ENCODE measurements around the gene CAPG.

The CAPG gene

DNA sequence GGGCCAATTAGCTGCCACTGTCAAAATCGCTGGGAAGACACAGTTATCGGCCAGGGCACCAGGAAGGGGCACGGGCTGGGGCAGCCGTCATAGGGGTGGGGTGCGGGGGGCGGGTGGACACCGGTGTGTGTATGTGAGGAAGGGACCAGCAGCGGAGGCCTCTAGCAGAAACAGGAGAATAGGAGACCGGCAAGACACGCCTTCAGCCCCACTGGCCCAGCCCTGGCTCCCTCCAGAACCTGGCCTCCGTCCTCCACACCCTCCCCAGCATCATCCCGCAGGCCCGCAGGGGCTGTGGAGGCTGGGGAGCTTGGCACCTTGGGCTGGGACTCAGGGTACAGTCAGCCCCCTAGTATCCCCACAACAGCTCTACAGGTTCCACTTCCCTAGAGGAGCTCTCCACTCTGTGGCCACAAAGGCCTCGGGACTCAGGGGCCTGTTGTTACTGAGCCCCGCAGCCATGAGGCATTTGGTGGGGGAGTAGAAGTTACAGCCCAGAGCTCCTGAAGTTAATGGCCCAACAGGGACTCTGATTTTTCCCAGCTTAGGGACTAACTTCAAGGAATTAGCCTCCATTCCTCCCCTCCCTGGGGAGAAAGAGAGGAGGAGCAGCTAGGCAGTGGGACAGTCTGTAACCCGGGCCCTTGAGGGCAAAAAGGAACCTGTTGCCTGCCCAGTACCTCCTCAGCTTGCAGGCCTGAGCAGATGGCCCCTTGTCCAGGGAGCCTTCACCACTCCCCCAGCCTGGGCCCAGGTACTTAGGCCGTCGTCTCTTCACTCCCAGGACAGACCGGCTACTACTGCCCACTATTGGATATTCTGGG lies 28.2 kb upstream of the CAPG start:
- DNase-seq = peak; percentile 18

GRCh38 chr2:85437488-85438200 lies 27.5 kb upstream of the CAPG start:
- DNase-seq = peak; percentile 79

DNA sequence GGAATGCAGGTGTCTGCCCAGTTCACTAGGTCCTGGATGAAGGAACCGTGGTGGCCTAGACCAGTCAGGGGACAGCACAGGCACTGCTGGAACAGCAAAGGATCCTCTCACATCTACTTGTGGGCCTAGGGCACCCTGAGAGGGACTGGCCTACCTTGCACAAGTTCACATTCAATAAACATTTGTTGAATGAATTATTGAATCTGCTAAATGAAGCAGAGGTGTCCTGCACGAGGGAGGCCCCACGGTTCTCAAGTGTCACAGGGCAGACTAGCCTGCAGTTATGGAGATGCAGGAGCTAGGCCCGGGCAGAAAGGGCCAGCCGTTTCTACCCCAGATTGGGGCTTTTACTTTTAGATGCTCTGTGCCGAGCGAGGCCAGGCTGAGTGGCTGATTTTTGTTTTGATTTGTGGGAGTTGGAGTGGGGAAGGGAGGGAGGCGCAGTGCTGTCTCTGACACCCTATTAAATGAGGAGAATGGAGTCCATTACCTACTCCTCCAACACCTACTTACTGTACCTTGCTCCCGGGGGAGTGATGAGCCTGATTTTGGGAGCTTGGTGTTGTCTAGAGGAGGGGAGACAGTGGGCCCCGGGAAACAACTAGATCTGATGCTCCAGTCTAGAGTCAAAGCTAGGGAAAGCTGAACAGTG lies 26.8 kb upstream of the CAPG start:
- DNase-seq = peak; percentile 11

DNA sequence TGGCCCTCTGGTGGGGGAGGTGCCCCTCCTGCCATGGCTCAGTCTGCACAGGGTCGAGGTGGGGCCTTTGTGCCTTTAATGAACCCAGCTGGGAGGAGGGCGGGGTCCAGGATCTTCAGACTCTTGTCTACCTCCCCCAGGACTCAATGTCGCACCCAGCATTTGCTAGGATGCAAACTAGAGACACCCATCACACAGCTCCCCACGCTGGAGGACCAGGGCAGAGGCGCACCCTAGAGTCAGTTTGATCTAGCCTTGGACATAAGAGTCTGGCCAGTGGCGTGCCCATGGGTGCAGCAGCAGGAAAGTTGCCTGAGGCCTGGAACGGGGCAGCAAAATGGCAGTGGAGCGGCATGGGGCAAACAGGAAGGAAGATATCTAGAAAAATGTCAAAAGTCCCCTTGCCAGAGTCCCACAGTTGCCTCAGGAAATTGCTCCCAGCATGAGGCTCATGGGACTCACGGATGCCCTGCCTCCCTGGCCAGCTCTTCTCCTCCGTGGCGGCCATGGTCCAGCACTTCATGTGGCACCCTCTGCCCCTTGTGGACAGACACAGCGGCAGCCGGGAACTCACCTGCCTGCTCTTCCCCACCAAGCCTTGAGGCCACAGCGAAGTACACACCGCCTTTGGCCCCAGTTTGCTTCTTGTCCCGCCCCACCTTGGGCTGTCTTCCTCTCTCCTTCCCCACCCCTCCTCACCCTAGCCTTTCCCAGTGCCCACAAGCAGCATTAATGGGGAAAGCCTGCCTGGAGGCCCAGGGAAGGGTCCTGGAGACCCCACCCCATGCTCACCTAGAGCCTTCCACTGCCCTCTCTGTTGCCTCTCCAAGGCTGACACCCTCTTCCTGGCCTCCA lies 26.0 kb upstream of the CAPG start:
- DNase-seq = peak; percentile 12

DNA sequence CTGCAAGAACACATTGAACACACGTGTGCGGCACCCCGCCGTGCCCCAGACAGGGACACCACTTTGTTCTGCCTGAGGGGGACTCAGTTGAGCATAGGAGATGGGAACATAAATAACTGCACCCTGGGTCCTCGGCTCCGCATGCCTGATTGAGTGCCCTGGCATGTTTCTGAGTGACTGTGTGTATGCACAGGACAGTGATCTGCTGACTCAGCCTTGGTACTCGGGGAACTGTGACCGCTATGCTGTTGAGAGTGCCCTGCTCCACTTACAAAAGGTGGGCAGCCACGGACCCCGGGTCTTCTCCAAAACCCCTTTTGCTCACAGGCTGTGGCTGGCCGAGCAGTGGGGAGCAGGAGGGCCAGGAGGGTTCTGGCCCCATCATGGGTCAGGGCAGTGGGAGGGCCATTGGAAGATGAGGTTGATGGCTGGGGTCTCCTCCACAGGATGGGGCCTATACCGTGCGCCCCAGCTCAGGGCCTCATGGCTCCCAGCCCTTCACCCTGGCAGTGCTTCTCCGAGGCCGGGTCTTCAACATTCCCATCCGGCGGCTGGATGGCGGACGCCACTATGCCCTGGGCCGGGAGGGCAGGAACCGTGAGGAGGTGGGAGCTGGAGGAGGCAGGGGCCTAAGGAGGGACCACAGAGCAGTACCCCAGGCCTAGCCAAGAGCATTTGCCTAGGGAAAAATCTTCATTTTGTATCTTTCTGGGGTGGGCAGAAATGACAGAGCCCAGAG lies 25.2 kb upstream of the CAPG start:
- no peak for DNase-seq

DNA sequence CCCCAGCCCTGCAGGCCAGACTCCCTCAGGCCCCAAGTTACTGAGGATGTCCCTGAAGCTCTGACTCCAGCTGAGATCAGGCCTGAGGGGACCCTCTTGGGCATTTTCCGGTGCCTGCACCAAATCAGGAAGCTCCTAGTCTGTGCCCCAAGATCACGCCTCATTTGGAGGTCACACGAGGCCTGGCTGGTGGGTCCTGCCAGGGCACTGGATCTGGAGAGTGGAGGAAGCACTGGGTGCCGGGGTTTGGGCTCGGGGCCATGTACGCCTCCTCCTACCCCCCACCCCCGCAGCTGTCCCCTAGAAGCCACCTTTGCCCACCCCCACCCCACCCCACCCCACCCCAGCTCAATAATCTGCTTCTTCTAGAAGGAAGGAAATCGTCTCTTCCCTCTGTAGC lies 24.5 kb upstream of the CAPG start:
- no peak for DNase-seq

DNA sequence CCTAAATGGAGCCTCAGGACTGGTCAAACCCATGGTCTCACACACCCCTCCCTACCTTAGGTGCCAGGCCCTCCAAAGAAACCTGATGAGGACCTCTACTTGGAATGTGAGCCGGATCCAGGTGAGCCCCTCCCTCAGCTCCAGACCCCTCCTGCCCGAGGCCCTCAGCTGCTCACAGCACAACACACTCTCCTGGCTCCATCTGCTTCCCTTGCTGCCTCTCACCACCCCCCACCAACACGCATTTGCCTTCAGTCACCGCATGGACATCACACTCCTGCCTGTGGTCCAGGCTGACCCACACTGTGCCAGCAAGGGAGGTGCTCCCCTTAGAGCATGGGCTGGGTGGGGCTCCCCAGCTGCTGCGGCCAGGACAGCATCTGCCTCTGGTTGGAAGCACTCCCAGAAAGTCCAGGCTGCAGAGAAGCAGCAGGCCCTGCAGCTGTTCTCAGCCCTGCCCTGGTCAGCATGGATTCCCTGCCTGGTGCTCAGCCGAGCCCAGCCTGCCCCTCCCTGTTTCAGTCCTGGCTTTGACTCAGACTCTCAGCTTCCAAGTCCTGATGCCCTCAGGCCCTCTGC lies 23.4 kb upstream of the CAPG start:
- no peak for DNase-seq

DNA sequence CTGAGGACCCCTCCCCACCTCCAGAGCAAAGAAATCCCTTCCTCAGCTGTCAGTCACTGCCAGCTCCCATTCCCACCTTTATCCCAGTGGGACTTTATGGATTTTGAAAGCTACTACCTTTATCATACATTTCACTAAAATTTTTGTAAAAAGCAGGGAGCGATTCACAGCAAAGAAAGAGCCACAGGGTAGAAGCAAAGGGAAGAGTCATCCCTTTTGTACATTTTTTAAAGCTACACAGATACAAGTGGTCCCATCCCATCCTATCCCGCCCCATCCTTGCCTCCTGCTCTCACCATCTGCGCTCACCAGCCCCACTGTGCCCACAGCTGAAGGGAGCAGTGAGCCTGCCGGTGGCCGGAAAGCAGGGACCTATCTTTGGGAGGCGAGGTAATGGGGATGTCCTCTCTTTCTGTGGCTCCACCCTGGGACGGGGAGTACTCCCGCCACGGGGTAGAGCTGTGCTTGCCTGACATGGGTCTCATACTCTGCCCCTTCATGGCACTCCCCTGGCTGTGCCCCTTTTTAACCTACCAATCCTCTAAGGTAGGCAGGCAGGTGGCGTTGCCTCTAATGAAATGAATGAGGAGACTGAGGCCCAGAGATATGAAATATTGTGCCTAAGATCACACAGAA lies 21.5 kb upstream of the CAPG start:
- no peak for DNase-seq

- no peak for DNase-seq
Measured at GRCh38 chr2:85430752-85431569, 20.8 kb upstream of the CAPG start.

- DNase-seq = no peak
Measured at GRCh38 chr2:85429924-85430289, 19.7 kb upstream of the CAPG start.

GRCh38 chr2:85429213-85429923 lies 19.2 kb upstream of the CAPG start:
- no peak for DNase-seq

DNA sequence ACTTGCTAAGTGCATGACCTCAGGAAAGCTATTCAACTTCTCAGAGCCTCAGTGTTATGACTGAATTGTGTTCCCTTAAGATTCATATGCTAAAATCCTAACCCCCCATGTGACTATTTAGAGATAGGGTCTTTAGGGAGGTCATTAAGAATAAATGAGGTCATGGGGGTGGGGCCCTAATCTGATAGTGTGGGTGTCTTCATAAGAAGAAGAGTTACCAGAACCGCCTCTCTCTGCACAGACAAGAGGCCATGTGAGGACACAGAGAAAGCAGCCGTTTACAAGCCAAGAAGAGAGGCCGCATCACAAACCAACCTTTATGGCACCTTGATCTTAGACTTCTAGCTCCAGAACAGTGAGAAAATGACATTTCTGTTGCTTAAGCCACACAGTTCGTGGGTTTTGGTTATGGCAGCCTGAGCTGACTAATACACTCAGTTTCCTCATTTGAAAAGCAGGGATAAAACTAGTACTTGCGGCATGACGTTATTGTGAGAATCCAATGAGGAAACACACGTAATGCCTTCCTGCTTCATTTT lies 18.2 kb upstream of the CAPG start:
- no peak for DNase-seq

DNA sequence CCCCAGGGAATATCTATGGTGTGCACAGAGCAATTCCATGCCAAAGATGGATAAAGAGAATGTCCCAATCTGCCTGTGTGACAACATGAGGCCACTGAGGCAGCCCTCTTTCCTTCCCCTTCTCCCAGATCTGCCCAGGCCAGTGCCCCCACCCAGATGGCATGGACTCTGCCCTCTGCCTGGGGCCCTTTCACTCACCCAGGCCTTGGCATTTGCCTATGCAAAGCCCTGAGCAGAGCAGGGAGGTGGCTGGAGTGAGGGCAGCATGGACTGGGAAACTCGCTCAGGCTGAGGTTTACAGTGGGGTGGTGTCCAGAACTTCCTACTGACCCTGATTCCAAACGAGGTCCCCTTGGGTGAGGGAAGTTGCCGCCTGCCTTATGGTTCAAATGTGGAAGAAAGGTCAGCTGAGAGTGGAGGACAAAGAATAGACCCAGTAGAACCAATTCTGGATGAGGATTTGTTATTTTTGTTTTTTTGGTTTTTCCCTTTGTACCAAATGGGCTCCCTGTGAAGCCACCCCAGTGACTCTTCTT lies 17.2 kb upstream of the CAPG start:
- DNase-seq = no peak

DNA sequence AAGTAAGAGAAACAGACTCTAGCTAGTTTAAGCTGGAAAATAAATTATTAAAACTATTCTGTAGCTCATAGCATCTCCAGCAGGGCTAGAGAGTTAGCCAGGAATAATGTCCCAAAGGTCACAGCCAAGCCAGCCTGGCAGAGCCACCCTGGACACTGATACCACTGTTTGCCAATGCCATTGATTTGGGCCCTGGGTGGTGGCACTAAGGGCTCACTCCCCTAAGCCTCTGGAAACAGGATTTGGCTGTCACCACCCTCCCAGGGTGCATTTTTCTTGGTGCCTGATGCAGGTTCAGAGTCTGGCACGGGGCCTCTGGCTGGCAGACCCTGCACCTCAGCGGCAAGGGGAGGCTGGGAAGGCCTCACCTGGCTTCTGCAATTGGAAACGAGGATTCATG lies 15.4 kb upstream of the CAPG start:
- no peak for DNase-seq

DNA sequence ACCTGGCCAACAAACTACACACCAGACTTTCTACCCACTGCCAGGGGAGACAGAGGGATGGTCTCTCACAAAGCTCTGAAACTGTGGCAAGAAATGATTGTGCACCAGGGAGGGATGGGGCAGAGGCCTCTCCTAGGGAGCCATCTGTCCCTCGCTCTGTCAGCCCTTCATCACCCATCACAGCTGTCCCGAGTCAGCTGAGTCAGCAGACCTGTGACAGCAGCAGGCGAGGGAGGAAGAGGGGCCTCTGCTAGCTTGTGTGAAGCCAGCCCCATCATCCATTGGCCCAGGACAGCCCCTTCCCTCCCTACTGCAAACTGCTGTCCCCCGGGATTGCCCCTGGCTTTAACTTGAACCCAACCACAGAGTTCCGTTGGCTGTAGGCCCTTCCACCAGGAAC lies 13.4 kb upstream of the CAPG start:
- DNase-seq = no peak

DNA sequence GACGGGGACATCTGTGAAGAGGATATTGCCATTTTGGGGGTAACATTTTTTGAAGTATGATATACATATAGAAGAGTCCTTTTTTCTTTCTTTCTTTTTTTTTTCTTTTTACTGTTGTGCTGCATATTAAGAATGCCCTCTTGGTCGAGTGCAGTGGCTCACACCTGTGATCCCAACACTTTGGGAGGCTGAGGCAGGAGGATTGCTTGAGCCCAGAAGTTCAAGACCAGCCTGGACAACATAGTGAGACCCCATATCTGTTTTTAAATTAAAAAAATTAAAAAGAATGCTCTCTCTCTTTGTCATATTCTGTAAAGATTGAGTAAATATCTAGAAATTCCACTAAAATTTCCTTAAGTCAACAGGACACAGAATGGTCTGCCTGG lies 11.9 kb upstream of the CAPG start:
- DNase-seq = no peak

DNA sequence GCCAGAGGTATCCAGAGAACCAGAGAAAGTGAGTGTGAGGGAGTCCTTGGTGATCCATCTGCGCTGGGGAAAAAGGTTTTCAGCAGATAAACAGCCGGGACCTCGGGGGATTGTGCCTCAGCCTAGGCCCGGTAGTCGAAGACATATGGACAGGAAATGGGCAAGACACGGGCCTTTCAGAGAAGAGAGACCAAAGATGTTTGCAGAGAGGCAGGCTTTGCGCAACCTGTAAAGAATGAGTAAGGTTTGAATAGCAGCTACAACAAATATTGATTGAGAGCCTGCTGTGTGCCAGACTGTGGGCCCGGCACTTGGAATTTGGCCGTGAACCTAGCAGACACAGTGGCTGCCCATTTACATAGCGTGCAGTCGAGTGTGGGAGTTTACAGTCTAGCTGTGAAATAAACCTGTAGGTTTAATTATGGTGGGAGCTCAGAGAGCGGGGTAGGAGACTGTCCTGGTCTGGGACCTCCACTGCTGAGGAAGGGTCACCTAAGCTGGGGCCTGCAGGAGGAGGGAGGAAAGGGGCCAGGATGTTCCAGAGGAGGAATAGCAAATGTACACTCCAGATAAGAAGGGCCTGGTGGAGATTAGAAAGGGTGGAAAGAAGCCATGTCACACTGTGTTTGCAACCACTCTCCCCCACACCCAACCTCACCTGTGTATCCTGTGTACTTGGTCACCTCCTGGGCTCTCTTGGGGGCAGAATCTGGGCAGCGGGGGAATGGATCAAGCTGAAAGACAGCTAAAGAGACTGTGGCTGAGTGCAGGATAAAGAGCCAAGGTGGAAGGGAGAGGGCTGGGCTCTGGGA lies 11.3 kb upstream of the CAPG start:
- no peak for DNase-seq

- peak; percentile 96 for DNase-seq
Measured at GRCh38 chr2:85420536-85421259, 10.5 kb upstream of the CAPG start.
